Endothelial cell of umbilical vein (primary cell): ENCODE measurements around the gene TAMM41.

Source experiments
- EZH2 ChIP-seq: IDR thresholded peaks from 2 replicates; pipeline ENCODE4 v1.6.1; 2012; ENCODE audit warnings: borderline replicate concordance, low read depth, mild to moderate bottlenecking, moderate library complexity, low read length, inconsistent platforms; ENCODE audit not compliant: severe bottlenecking
- FOS ChIP-seq: IDR thresholded peaks from 2 replicates; pipeline ENCODE4 v1.6.1; 2011; ENCODE audit warnings: mild to moderate bottlenecking, low read length, moderate library complexity, borderline replicate concordance; ENCODE audit not compliant: insufficient read depth
- GATA2 ChIP-seq: IDR thresholded peaks from 2 replicates; pipeline ENCODE4 v1.7.0; 2011; ENCODE audit warnings: low read depth, mild to moderate bottlenecking, moderate library complexity, mixed read lengths, low read length; ENCODE audit not compliant: insufficient read length, insufficient read depth
- MYC ChIP-seq: IDR thresholded peaks from one replicate; pipeline ENCODE4 v1.6.1; 2011; ENCODE audit warnings: mild to moderate bottlenecking, low read depth, low read length
- POLR2A ChIP-seq: IDR thresholded peaks from 2 replicates; pipeline ENCODE4 v1.6.1; 2012; ENCODE audit warnings: low read depth, mild to moderate bottlenecking, control low read depth, low read length
- POLR2AphosphoS5 ChIP-seq: IDR thresholded peaks from 2 replicates; pipeline ENCODE4 v1.6.1; 2012; ENCODE audit warnings: low read depth, mild to moderate bottlenecking, control low read depth, low read length, moderate library complexity; ENCODE audit not compliant: insufficient read depth
- TF ChIP-seq, protein P1 (sequence below), 2 donors: IDR thresholded peaks; 1 replicate in 1 of 2; 2 replicates in 1 of 2; pipeline ENCODE4 v1.5.1; 2011; ENCODE audit warnings: low read length in 2 of 2, mild to moderate bottlenecking in 2 of 2, moderate library complexity in 2 of 2, control low read depth in 1 of 2, inconsistent platforms in 1 of 2, low read depth in 1 of 2; ENCODE audit not compliant: insufficient read depth in 1 of 2; ENCODE audit errors: extremely low read depth in 1 of 2
- TF ChIP-seq, protein P2 (sequence below): IDR thresholded peaks from 2 replicates; pipeline ENCODE4 v1.6.1; 2011; ENCODE audit not compliant: insufficient read depth, insufficient read length

DNA sequence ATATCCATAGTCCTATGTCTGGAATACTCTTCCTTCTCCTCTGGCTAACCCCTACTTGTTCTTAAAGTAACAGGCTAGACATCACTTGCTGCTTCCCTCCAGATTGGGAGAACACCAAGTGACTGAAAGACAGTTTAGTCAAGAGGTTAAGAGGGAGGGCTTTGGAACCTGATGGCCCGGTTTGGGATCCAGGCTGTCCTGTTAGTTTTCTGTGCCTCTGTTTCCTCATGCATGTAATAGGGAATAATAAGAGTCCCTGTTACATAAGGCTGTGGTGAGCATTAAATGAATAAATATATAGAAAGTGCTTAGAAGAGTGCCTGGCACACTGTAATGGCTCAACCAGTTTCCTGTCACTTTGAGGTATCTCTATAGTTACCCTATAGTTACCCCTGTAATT is 66.3 kb downstream of the TAMM41 start:
- TF ChIP-seq POLR2A (no peak), EZH2 (no peak), FOS (no peak), MYC (no peak), GATA2 (no peak), POLR2AphosphoS5 (no peak)
- TF ChIP-seq, protein P1, sequence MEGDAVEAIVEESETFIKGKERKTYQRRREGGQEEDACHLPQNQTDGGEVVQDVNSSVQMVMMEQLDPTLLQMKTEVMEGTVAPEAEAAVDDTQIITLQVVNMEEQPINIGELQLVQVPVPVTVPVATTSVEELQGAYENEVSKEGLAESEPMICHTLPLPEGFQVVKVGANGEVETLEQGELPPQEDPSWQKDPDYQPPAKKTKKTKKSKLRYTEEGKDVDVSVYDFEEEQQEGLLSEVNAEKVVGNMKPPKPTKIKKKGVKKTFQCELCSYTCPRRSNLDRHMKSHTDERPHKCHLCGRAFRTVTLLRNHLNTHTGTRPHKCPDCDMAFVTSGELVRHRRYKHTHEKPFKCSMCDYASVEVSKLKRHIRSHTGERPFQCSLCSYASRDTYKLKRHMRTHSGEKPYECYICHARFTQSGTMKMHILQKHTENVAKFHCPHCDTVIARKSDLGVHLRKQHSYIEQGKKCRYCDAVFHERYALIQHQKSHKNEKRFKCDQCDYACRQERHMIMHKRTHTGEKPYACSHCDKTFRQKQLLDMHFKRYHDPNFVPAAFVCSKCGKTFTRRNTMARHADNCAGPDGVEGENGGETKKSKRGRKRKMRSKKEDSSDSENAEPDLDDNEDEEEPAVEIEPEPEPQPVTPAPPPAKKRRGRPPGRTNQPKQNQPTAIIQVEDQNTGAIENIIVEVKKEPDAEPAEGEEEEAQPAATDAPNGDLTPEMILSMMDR (IDR thresholded peaks at IDR 0.05; ENCODE audit: extremely low read depth in 1 of 2, insufficient read depth in 1 of 2, low read depth in 1 of 2, low read length in 2 of 2) = no peak
- TF ChIP-seq, protein P2, sequence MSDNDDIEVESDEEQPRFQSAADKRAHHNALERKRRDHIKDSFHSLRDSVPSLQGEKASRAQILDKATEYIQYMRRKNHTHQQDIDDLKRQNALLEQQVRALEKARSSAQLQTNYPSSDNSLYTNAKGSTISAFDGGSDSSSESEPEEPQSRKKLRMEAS = no peak
